NCI-H2081 (cell line): ENCODE results near the gene COMMD4.
"Not testable (repeated sequence)": the region's sequence is repeated elsewhere in the genome, so short reads cannot be mapped to it uniquely, and the experiment has no call there.

Experiments
- DNase-seq, 2 experiments: peaks; one replicate each; lab custom pipeline; 2025; lab: John Stamatoyannopoulos, UW

COMMD4 gene

GRCh38 chr15:75332093-75332492 lies 3.8 kb upstream of the COMMD4 start:
- not testable (repeated sequence) for DNase-seq

DNA sequence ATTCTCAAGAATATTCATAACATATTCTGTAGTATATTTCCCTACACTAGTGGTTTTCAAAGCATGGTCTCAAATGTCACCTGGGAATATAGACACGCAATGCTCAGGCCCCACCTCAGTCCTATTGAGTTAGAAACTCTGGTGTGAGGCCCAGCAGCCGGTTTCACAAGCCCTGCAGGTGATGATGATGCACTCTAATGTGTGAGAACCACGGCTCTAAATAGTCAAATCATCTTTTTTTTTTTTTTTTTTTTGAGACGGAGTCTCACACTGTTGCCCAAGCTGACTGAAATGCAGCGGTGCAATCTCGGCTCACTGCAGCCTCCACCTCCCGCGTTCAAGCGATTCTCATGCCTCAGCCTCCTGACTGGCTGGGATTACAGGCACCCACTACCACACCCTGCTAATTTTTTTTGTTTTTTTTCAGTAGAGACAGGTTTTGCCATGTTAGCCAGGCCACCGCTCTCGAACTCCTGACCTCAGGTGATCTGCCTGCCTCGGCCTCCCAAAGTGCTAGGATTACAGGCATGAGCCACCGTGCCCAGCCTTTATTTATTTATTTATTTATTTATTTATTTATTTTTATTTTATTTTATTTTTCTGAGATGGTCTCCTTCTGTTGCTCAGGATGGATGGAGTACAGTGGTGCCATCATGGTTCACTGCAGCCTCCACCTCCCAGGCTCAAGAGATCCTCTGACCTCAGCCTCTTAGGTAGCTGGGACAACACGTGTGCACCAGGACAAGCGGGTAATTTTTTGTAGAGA lies 2.0 kb upstream of the COMMD4 start:
- DNase-seq = not testable (repeated sequence)

- no peak for DNase-seq
These were observed 554 bp upstream of the COMMD4 start for GRCh38 chr15:75335313-75335704.

- no peak for DNase-seq
These were observed 2.9 kb downstream of the COMMD4 start for GRCh38 chr15:75338661-75339240.

- DNase-seq = no peak
These were observed 3.8 kb downstream of the COMMD4 start for GRCh38 chr15:75339531-75340240.

DNA sequence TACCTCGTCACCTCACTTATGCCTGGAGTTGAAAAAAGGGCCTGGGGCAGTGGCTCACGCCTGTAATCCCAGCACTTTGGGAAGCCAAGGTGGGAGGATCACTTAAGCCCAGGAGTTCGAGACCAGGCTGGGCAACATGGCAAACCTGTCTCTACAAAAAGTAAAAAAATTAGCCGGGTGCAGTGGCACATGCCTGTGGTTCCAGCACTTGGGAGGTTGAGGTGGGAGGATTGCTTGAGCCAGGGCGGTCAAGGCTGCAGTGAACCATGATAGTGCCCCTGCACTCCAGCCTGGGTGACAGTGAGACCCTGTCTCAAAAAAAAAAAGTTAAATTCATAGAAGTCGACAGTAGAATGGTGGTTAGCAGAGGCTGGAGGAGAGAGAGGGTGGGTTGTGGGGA lies 6.4 kb downstream of the COMMD4 start:
- no peak for DNase-seq

GRCh38 chr15:75343953-75344352 lies 8.1 kb downstream of the COMMD4 start:
- DNase-seq = not testable (repeated sequence)

GRCh38 chr15:75346796-75347221 lies 10.9 kb downstream of the COMMD4 start, which contains the start of gene NEIL1:
TSS of gene NEIL1 (plus strand) at chr15:75347039. CDS start at chr15:75348906, 1,867 bp downstream.
- DNase-seq = no peak

DNA sequence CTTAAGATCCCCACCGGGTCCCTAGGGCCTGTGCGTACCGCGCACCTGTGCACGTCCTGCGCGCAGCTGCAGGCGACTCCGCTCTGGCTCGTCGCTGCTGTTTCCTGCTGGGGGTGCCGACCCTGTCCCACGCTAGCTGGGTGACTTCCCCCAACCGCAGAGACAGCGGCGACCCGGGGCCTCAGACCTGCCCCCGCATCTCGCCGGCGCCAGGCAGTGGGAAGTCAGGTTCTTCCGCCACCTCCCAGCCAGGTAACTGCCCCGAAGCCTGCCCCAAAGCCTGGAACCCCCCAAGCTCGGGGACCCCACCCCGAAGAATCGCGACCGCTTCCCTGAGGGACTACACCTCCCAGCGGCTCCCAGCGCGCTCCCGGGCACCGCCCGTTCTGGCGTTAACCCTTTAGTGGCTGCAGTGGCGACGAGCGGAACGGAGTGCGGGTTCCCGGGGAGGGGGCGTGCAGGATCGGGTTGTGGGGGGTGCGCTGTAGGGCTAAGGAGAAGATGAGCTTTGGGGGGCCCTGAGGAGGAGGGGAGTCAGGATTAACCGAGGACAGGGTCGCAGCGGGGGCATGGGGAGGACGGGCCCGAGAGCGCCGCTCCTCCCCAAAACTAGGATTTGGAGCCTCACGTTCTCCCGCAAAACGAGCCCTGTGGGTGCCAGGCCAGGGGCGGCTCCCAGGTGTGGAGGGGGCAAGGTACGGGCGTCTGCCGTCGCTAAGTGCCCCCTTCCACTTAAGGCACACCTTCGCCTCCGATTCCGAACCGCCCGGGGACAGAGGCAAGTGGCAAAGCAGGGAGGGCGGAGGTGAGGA lies 11.6 kb downstream of the COMMD4 start:
- peak; percentile 6 to 15 for DNase-seq

- DNase-seq = no peak
These were observed 12.2 kb downstream of the COMMD4 start for GRCh38 chr15:75348034-75348561.

- no peak for DNase-seq
These were observed 12.9 kb downstream of the COMMD4 start for GRCh38 chr15:75348562-75349350.

- not testable (repeated sequence) for DNase-seq
These were observed 13.4 kb downstream of the COMMD4 start for GRCh38 chr15:75349351-75349669.

- no peak for DNase-seq
These were observed 14.2 kb downstream of the COMMD4 start for GRCh38 chr15:75349851-75350588.

DNA sequence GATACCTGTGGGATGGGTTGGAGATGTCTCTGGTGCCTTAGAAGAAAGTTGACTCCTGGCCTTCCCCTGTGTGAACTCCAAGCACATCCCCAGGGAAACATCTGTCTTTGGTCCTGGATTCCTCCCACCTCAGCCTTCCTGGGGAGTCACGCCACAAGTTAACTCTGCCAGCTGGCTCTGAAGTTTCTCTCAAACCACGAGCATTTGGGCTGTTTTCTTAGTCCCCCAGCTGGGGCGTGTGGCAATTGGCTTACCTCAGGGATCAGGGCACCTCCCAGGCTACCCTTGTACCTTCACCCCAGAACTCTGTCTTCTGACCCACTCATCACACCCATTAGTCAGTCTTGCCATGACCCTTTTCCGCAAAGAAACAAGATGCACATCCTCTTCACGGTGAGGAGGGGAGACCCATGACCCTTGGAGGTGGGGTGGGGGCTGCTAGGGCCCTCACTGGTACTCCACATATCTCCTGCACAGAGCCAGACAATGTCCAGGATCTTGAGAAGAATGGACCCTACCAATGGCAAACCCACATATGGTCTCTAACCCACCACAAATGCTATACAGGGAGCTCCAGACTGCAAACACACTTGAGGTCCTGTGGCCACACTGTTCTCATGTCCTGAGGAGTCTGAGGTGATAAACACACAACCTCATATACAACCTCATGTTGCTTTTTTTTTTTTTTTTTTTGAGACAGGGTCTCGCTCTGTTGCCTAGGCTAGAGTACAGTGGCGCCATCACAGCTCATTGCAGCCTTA lies 14.9 kb downstream of the COMMD4 start:
- DNase-seq = no peak

DNA sequence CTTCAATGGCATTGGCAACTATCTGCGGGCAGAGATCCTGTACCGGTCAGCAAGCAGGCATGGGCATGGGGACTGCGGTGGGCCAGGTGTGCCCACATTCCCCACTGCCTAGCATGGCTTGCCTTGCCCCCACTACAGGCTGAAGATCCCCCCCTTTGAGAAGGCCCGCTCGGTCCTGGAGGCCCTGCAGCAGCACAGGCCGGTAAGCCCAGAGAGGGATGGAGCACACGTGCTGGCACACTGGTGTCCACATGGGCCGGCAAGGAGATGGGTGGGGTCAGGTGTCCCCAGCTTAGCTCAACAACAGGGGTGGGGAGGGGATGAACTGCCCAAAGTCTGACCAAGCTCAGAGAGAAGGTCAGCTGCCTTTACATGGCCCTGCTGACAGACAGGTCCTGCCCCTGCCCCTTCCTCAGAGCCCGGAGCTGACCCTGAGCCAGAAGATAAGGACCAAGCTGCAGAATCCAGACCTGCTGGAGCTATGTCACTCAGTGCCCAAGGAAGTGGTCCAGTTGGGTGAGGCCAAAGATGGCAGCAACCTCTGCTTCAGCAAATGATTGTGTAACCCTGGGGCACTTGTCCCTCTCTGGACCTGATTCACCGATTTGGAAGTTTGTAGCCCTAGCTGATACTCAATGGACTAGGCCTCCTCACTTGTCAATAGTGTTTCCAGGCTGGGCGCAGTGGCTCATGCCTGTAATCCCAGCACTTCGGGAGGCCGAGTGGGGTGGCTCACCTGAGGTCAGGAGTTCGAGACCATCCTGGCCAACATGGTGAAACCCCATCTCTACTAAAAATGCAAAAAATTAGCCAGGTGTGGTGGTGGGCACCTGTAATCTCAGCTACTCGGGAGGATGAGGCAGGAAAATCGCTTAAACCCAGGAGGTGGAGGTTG lies 16.6 kb downstream of the COMMD4 start:
- DNase-seq = no peak

DNA sequence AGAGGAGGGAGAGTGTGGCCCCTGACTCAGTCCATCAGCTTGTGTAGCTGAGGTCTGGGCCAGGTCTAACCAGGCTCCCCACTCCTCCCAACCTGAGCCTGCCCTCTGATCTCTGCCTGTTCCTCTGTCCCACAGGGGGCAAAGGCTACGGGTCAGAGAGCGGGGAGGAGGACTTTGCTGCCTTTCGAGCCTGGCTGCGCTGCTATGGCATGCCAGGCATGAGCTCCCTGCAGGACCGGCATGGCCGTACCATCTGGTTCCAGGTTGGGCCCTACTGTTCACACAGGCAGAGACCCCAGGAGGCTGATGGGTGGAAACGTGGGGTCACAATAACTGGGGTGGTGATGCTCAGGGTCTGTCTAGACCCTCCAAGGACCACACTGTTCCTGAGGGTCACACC lies 17.7 kb downstream of the COMMD4 start:
- DNase-seq = no peak

GRCh38 chr15:75354454-75354853 lies 18.6 kb downstream of the COMMD4 start:
- DNase-seq = no peak

- no peak for DNase-seq
These were observed 19.5 kb downstream of the COMMD4 start for GRCh38 chr15:75355369-75355768.

DNA sequence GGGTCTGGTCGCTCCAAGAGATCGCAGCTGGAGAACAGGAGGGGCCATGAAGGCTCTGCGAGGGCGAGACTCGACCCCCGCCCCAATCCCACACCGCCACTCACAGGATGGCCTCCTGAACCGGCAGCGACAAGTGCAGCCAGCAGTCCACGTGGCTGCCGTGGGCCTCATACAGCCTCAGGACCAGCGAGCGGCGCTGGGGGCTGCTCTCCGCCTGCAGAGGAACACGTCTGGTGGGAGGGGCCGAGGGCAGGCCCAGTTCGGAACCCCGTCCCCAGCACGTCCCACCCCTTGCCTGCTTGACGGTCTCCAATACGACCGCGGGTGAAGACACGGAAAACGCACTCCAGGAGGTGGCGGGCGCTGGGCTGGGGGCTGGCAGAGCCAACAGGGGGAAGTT lies 20.1 kb downstream of the COMMD4 start:
- no peak for DNase-seq
